AML-193 (cell line): ENCODE results near the gene FSHB.
"Not testable (repeated sequence)": the region's sequence is repeated elsewhere in the genome, so short reads cannot be mapped to it uniquely, and the experiment has no call there.

ENCODE experiments used
- DNase-seq, 2 experiments: peaks; one replicate each; lab custom pipeline; 2025; lab: John Stamatoyannopoulos, UW

The FSHB gene

GRCh38 chr11:30230714-30231113, at the start of gene FSHB:
Gene FSHB (plus strand): TSS chr11:30231014. CDS start chr11:30231903, 889 bp downstream.
- no peak for DNase-seq

DNA sequence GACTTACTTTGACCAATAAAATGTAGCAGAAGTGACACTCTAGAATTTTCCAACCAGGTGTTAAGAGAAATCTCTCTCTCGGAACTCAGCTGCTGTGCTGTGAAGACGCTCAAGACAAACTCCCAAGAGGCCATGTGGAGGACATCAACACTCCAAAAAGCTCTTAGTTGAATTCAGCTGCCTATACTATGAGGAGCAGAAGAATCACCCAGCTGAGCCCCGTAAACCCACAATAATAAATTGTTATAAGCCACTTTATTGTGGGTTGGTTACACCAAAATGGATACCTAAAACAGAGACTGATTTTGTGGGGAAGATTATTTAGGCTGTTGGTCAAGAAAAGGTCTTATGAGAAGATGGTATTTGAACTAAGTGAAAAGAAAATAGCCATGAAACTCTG, 44.1 kb upstream of the FSHB start:
- no peak for DNase-seq

DNA sequence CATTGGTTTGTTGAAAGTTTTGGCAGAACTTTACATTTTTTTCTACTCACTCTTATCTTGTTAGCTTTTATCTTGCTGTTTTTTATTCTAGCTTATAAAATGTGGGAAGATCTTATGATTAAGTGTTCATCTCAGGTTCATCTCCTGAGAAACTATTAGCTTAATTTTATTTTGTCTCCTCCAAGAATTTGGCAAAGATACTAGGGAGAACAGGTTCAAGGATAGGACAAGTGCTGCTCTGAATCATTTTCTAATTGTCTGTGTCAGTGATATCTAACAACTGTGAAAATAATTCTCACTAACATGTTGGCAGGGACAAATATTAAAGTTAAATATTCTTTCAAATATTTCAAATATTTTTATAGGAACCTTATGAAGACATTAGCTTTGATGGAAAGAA, 38.2 kb upstream of the FSHB start:
- DNase-seq: no peak

DNA sequence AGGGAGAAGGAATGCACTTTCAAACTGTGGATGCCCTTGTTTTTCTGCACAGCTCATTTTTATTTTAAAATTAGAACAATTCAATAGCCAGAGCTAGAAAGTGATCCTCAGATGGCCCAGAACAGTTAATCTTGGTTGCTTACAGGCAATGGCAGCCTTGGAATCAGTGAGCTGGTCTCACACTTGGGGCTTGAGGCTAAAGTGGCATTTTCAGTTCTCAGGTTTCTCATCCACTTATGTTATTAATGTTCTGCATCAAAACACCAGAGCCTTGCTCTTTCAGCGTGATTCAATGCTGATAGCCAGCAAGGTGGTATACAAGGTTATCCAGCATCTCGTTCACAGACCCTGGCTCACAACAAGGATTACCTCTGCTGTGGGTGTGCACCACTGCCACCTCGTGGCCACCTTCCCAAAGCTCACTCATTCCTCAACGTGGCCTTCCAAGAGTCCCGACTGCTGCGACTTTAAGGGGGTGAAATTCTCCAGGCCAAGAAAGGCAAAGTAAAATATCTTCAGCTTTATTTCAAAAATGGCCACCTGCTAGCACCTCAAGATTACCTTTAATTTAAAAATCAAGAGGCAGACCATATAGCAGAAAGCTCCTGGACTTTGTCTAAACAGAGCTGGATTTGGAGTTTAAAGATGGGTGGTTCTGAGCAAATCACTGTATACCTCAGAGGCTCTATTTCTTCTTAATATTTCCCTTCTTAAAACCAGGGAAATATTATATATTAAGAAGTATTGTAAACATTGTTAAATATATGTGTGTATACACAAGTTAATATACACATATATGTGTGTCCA, 34.2 kb upstream of the FSHB start:
- DNase-seq: peak; percentile 10

DNA sequence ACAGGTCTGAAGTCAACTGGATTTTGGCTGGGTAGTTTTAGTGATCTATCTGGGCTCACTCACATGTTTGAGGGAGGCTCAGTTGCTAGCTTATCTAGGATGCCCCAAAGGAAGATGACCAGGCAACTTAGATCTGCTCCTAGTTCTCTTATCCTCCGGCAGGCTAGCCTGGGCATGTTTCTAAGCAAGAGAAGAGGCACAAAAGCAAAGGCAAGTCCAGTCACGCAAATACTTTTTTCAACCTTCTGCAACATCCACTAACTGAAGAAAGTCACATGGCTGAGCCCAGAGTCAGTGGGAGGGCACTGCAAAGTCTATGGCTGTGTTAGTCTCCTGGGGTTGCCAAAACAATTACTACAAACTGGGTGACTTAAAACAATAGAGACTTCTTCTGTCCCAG, 32.9 kb upstream of the FSHB start:
- DNase-seq: no peak

GRCh38 chr11:30202989-30203388, 27.8 kb upstream of the FSHB start:
- not testable (repeated sequence) for DNase-seq

- no peak for DNase-seq
Observed at GRCh38 chr11:30203850-30204249, 27.0 kb upstream of the FSHB start.

GRCh38 chr11:30206249-30206996, 24.4 kb upstream of the FSHB start:
- DNase-seq: no peak

- no peak for DNase-seq
Observed at GRCh38 chr11:30210357-30210756, 20.5 kb upstream of the FSHB start.

DNA sequence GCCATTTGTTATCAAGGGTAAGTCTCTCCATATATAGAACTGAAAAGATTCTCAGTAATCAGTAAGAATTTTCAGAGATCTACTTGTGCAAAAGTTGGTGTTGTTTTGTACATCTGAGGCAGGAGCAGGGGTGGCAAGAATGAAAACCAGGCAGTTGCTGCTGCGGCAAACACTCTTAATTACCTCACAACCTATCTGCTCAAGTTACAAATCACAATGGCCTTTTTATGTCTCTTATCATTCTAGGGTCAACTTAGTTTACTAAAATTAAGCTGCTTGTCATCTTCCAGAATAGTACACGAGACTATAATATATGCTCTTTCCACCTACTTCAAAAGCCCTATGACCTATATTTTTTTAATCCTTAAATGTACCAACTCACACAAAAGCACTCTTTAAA, 14.3 kb upstream of the FSHB start:
- DNase-seq: no peak

DNA sequence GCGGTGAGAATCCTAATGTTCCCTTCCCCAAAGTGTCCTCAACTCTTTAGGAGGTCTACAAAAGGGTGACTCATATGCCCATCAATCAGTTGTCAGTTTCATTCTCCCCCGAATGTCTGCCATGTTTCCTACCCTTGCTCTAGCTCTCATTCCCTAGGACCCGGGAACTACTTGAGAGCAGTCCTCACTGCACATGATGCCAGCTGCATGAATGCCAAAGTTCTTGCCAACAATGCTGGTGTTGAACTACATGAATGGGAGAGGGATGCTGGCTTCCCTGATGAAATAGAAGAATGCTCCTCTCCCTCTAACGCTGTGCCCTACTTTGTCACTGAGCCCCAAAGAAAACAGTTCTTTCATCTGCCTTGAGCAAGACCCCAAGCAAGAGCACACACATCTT, 12.5 kb upstream of the FSHB start:
- DNase-seq: no peak

DNA sequence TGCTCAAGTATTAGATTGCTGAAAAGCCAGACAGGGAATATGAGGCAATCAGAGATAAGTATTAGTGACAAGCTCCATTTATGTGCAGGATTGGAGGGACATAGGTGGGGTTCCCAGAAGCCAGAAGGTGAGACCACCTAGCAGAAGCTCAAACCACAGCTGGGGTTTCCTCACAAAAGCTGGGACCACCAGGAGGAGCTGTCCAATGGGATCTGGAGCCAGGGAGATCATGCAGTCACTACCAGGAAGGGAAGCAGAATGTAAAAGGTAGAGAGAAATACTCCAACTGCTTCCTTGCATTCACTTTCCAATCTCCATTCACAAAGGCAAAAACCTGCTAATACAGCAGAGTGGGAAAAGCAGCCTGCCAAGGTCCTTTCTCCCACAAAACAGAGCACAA, 5.2 kb upstream of the FSHB start:
- no peak for DNase-seq

DNA sequence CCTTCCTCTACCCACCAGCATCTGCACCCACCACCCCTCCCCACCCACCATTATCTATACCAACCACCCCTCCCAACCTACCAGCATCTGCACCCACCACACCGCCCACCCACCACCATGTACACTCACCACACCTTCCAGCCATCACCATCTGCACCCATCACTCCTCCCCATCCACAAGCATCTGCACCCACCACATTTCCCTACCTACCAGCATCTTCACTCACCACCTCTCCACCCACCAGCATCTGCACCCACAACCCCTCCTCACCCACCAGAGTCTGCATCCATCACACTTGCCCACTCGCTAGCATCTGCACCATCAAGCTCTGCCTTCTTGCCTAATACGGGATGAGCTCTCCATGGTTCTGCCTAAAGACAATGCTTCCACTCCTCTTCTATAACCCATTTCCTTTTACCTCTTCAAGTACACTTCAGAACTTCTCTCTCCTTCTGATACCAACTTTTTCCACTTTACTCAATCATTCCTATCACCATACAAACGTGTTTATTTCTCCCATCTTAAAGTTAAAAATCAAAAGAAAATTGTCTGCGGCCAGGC, 2.4 kb upstream of the FSHB start:
- no peak for DNase-seq

GRCh38 chr11:30239025-30239424, 8.2 kb downstream of the FSHB start:
- no peak for DNase-seq

DNA sequence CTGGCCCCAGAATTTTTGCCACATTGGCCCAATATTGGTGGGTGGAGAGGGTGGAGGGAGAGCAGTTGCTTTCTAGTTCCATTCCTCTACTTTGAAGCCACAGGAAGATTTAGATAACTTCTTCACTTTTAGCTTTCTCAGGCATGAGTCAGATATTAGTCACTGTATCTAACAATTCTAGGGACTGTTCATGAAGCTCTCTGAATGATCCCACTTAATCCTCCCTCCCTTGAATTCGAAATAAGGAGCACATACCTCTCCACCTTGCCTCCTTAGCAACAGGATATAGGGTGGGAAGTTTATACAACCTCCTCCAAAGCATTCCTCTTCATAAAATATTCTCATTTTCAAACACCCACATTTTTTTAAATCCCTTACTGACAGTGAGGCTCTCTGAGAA, 13.5 kb downstream of the FSHB start:
- DNase-seq: no peak

DNA sequence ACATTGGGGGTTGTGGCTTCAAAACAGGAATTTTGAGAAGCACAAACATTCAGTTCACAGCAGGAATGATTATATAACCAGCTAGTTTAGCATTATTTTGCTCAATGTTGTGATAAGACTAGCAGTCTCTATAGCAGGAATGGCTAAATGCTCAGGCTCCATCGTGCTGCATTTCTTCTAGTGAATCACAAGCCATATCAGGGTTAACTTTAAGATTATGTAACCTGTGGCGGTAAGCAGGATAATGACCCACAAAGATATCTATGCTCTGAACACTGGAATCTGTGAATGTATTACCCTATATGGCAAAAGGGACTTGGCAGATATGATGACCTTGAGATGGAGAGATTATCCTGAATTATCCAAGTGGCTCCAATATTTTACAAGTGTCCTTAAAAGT, 14.8 kb downstream of the FSHB start:
- DNase-seq: no peak

GRCh38 chr11:30254307-30255298, 23.8 kb downstream of the FSHB start:
- no peak for DNase-seq

DNA sequence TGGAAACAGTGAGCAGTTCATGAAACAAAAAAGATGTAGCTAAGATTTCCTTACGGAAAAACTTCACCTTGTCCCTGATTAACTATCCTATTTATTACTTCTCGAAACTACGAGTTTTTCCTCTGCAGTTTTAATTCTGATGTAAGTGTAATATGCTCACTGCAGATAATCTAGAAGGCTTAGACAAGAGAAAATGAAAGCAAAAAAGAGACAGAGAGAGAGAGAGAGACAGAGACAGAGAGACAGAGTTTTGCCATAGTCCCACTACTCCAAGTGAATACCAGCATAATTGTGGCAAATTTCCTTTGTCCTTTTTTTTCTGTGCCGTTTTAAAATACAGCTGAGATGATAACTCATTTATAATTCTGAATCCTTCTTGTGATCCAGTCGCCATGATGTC, 24.8 kb downstream of the FSHB start:
- DNase-seq: no peak

DNA sequence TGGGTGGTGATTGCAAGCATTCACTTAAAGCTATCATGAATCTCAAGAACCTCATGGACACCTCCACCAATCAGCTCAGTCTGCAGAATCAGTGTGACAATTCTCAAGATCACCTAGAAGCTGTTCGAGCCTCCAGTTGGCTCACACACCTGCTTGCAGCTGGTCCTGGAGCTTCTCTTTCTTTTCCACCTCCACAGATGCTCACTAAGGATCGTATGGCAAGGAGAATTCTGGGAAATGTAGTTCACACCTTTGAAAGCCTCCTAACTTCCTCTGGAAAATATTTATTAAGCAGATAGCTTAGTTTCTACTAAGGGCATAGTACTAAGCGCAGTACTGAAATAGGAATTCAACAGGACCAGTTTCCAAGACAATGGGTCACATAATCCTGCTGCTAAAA, 26.2 kb downstream of the FSHB start:
- DNase-seq: no peak

DNA sequence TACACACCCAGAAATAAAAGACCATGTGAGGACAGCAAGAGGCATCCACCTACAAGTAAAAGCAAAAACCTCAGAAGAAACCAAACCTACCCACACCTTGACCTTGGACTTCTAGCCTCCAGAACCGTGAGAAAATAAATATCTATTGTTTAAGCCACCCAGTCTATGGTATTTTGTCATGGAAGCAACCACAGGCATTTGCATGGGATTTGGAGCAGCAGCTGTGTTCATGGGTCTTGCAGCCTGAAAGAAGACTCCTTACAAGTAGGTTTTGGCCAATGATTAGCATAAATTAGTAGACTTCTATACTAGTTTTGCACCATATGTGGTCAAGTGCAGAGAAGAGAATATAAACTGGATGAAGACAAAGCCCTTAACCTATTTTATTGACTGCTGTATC, 27.9 kb downstream of the FSHB start:
- DNase-seq: no peak

DNA sequence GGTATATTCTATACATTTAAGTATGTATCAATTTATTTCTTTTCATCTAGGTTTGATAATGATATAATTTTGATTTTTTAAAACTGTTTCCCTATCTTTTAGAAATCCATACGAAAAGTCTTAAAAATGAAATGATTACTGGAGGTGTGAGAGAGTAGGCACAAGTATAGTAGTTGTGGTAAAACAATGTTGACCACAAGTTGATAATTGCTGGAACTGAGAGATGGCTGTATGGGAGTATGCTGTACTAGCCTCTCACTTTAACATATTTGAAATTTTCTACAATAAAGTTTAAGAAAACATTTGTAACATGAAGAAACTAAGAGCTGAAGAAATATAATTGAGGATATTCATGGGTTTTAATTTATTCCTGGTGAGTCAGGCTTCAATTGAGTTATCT, 30.0 kb downstream of the FSHB start:
- DNase-seq: no peak

GRCh38 chr11:30261821-30262220, 31.0 kb downstream of the FSHB start:
- no peak for DNase-seq
